HuH-7 (cell line): ENCODE measurements around the gene HK3.
A peak's percentile ranks its signal among the peaks of the same experiment; 100 is the strongest.
"Not testable (repeated sequence)": the region's sequence is repeated elsewhere in the genome, so short reads cannot be mapped to it uniquely, and the experiment has no call there.

Experiments
- DNase-seq: peaks from one replicate; pipeline ENCODE4 v3.0.0; 2011; ENCODE audit warnings: low spot score

HK3 gene

DNA sequence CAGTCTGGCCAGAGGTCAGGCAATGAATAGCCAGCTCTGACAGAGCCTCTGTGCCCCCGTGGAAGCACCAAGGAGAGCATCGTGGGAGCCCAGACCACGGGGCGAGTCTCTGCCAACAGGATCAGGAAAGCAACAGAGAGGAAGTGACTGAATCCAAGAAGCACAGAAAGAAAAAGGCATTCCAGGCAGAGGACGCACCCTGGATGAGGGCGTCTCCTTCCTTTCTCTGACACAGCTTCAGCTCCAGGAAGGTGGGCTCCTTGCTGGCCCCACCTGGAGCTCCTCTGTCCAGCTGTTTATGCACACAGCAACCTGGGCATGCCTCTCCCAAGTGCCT, 16.6 kb downstream of the HK3 start:
- no peak for DNase-seq

DNA sequence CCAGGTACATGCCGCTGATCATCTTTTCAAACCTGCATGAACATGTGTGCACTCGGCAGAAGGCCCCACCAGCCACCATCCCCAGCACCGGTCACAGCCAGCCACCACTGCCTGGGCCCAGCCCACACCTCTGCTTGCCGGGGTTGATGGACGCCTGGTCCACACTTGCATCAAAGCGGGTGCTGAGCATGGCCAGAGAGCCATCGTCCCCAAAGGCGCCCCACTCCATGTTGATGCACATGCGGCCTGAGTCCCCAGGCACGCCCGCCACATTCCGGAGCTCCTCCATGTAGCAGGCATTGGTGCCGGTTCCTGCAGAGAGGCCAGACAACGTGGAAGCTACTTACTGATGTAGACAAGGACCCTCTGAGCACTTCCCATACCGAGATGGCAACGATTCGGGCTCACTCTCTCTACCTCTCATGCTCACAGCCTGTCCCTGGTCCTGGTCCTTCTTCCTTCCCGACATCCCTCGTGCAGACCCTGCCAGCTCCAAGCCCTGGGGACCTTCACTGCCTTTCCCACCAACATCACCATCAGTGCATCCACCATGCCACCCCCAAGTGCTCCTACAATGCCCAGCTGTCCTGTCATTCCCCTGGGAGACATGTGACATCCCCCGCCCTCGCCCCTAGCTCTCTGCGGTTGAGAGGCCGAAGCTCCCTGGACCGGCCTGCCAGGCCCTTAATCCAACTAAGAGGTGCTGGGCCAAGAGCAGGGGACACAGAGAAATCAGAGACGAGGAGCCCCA, 17.2 kb downstream of the HK3 start:
- DNase-seq, result no peak

DNA sequence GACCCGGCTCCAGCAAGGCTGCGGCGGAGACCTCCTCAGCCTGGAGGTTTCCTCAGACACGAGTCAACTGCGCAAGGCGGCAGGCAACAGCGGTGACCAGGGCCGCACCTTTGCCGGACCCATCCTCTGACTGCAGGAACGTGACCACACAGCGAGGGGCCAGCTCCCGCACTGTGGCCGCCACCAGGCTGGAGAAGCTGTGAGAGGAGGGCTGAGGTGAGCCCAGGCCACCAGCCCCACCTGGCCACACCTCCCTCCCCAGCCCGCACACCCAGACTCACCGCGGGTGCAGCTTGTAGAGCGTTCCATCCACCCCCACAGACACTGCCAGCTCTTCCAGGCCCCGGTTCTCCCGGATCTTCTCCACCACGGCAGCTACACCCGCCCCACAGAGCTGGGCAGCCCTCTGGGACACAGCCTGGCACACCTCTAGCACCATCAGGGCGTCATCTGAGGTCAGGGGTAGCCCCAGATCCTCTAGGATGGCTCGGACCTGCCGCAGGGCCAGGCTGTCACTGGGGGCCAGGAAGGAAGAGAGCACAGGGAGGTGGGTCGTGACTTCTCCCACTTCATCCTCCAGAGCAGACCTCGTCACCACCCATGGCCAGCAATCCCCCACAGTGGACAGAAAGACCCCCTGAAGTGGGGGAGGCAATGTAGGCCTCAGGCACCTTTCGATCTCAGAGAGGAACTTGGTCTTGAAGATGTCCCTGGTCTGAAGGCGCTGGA, 18.0 kb downstream of the HK3 start:
- no peak for DNase-seq

DNA sequence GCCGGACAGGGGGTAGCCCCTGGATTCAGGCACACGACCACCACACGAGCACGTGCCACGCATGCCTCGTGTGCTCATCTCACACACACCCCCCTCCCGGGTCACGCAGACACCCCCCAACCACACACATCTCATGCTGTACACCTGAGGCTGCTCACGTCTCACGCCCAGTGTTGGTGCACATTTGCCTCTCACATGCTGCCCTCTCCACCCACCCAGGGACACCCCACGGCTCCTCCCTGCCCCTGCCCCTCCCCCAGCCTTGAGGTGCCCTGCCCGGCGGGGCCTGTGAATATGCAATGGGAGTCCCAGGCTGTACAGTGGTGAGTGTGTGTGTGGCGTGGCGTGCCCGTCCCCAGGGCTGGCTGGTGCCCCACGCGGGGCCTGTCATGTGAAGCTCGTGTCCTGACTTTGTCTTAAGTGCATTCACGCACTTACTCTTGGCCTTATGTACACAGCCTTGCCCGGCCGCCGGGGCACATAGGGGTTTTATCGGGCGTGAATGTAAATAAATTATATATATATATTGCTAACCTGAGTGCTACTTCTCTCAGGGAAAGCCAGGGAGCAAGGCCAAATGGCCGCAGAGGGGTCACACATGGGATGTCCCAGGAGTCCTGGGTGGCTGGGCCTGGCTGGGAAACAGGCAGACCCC, 18.7 kb downstream of the HK3 start:
- no peak for DNase-seq

DNA sequence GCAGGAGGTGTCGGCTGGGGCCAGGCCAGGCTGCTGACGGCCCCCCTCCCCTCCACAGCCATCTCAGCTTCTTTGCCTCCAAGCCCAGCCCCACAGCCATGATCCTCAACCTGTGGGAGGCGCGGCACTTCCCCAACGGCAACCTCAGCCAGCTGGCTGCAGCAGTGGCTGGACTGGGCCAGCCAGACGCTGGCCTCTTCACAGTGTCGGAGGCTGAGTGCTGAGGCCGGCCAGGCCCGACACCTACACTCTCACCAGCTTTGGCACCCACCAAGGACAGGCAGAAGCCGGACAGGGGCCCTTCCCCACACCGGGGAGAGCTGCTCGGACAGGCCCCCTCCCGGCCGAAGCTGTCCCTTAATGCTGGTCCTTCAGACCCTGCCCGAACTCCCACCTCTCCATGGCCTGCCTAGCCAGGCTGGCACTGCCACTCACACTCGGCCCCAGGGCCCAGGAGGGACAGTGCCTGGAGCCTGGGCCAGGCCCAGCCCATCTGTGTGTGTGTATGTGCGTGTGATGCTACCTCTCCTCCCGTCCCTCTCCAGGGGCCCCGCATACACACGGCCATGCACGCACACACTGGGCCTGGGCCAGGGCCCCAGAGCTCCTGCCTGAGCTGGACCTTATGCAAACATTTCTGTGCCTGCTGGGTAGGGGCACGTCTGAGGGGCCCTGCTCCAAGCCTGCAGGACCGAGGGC, 19.3 kb downstream of the HK3 start:
- no peak for DNase-seq

GRCh38 chr5:176878906-176879662, 20.1 kb downstream of the HK3 start:
- DNase-seq, result no peak

DNA sequence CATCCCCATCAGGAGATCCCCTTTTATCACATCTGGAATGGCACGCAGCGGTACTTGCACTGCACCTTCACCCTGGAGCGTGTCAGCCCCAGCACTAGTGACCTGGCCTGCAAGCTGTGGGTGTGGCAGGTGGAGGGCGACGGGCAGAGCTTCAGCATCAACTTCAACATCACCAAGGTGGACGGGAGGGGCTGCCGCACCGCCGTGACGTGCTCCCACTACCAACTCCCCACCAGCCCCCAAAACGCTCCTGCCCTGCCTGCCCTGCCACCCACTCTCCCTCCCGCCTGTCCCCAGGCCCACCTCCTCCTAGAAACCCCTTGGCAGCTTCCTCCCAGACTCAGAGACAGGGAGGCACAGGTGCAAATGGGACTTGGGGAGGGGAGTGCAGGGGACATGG, 20.7 kb downstream of the HK3 start:
- no peak for DNase-seq

GRCh38 chr5:176877793-176878331, 21.3 kb downstream of the HK3 start:
- no peak for DNase-seq

DNA sequence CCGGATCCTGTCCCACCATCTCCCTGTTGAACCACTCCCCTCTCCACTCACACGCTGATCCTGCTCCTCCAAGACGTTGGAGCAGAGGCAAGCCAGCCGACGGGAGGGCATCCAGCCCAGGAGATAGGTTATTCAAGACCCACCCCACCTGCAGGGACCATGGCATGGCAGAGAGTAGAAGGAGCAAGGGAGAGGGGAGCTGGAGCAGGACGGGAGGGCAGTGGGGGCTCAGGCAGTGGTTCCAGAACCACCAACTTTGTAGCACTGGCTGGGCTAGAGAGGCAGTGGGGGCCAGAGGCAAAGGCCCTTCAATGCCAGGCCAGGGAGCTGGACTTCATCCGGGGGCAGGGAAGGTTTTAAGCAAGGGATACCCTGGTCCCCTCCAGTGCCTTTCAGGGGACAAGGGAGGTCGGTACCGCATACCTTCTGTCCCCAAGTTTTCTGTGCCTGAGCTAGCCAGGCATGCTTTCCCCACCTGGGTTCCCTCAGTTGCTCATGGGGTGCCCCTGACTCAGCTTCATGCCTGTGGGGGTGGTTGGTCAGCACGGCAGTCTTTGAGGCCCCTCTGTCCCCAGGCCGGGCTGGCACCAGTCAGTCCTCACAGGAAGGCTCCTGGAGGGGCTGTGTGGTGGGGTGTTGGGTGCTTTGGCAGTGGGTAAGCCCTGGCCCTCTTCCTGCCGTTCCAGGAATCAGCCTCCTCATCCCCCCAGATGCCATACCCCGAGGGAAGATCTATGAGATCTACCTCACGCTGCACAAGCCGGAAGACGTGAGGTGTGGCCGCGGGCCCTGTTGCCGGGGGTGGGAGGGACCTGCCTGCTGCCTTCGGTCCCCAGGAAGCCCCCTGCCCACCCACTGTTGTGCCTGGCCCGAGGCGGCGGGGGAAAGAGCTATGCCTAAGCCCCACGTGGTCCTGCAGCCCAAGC, 22.4 kb downstream of the HK3 start:
- DNase-seq, result no peak

GRCh38 chr5:176875783-176876505, 23.2 kb downstream of the HK3 start:
- no peak for DNase-seq

DNA sequence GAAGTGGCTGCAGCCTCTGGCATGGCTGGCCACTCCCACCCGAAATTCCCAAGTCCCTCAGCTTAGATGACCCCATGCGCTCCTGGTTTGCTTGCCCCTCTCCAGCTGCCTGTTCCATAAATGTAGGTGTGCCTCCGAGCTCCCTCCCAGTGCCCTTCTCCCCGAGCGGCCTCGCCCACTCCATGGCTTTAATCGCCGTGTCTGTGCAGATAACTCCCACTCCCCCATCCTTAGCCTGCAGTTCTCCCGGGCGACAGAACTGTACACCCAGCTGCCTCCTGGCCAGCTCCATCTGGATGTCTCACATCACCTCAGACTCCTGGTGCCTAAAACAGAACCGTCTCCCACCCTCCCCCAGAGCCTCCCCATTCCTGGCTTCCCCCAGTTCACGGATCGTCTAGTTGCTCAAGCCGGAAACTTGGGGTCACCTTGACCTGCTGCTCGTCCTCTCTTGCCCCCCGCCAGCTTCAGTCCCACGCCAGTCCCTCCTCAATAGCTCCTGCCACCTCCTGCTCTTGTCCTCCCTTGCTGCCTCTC, 24.1 kb downstream of the HK3 start:
- no peak for DNase-seq

DNA sequence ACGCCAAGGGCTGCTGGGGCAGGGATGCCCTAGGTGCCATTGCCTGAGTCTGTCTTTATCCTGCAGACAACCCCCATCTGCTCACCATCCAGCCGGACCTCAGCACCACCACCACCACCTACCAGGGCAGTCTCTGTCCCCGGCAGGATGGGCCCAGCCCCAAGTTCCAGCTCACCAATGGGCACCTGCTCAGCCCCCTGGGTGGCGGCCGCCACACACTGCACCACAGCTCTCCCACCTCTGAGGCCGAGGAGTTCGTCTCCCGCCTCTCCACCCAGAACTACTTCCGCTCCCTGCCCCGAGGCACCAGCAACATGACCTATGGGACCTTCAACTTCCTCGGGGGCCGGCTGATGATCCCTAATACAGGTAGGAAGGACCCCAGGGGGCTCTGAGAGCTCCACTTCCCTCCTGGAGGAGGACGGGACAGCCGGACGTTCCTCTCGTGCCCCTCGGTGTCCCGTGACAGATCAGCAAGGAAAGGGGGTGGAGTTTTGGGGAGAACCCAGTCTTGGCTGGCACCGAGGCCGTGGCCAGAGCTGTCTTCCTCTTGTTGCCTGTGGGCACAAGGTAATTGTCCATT, 24.9 kb downstream of the HK3 start:
- DNase-seq, result no peak

DNA sequence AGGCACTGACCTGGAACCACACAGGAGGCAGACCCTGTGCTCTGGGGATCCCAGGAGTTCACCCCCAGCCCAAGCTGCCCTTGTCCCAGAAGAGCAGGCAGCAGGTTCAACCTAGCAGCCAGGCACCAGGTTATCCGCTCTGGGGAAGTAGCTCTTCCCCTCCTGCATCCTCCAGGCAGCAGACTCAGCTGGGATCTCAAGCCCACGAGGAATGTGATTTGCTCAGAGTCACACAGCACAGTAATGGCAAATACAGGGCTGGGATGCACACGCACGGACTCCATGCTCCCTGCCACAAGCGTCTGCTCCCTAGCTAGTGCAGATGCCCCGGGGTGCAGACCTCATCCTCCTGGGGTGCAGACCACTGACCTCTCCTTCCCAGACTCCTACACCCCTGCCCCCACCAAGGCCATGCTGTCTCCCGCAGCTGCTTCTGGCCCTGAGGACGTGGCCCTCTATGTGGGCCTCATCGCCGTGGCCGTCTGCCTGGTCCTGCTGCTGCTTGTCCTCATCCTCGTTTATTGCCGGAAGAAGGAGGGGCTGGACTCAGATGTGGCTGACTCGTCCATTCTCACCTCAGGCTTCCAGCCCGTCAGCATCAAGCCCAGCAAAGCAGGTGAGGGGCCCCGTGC, 25.5 kb downstream of the HK3 start:
- DNase-seq, result no peak

DNA sequence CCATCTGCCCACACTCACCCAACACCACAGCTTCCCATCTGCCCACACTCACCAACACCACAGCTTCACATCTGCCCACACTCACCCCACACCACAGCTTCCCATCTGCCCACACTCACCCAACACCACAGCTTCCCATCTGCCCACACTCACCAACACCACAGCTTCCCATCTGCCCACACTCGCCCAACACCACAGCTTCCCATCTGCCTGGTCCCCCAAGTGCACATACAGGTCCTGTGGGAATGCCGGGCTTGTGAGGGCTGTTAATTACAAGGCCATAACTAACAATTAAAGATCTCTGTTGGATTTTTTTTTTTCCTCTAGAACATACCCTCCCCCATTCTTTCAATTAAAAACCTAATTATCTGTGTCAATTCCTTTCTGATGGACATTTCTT, 26.1 kb downstream of the HK3 start:
- not testable (repeated sequence) for DNase-seq

DNA sequence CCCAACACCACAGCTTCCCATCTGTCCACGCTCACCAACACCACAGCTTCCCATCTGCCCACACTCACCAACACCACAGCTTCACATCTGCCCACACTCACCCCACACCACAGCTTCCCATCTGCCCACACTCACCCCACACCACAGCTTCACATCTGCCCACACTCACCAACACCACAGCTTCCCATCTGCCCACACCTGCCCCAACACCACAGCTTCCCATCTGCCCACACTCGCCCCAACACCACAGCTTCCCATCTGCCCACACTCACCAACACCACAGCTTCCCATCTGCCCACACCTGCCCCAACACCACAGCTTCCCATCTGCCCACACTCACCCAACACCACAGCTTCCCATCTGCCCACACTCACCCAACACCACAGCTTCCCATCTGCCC, 26.6 kb downstream of the HK3 start:
- not testable (repeated sequence) for DNase-seq

- not testable (repeated sequence) for DNase-seq
Observed at GRCh38 chr5:176870644-176871043, 28.5 kb downstream of the HK3 start.

- DNase-seq, result peak; percentile 97
Observed at GRCh38 chr5:176870110-176870591, 29.0 kb downstream of the HK3 start.

- DNase-seq, result no peak
Observed at GRCh38 chr5:176869501-176870109, 29.5 kb downstream of the HK3 start.
